Measurements from ENCODE around the gene PLXNB1.
A peak's percentile ranks its signal among the peaks of the same experiment; 100 is the strongest.
"Not testable (repeated sequence)": the region's sequence is repeated elsewhere in the genome, so short reads cannot be mapped to it uniquely, and the experiment has no call there.

Gene PLXNB1

DNA sequence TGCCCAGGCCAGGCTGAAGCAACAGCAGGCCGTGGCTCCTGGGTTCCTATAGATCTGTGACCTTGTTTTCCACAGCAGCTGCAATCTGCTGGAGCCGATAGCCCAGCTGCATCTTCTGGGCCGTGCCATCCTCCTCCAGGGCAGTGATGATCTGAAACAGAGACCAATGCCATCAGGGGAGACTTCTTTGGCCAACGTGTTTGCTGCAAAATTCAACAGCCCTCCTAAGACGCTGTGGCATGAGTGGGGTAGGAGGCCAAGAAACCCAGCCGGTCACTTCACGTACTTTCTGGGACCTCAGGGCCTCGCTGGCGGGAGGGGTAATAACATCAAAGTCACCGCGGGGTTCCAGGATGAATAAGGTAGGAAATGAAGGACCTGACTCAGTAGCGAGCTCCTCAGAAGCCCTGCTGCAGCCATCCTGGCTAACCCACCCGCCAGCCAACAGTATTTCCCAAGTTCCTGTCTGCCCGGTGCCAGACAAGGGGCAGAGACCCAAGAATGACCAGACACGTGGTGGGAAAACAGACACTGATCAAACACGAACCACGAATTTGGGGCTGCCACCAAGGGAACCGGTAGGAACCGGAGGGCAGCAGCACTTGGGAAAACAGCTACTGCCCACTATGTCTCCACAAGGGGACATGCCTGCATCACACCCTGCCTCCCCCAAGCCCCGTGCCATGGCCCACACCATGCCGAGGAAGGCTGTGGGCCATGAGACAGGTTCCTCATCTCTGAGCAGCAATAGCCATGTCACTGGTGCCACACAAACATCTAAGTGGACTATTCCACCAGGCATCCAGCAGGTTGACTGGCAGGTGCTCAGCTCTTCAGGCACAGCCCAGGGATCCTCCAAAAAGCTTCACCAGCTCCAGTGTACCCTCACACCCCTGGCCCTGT is 25.2 kb downstream of the PLXNB1 start:
- no peak for DNase-seq

DNA sequence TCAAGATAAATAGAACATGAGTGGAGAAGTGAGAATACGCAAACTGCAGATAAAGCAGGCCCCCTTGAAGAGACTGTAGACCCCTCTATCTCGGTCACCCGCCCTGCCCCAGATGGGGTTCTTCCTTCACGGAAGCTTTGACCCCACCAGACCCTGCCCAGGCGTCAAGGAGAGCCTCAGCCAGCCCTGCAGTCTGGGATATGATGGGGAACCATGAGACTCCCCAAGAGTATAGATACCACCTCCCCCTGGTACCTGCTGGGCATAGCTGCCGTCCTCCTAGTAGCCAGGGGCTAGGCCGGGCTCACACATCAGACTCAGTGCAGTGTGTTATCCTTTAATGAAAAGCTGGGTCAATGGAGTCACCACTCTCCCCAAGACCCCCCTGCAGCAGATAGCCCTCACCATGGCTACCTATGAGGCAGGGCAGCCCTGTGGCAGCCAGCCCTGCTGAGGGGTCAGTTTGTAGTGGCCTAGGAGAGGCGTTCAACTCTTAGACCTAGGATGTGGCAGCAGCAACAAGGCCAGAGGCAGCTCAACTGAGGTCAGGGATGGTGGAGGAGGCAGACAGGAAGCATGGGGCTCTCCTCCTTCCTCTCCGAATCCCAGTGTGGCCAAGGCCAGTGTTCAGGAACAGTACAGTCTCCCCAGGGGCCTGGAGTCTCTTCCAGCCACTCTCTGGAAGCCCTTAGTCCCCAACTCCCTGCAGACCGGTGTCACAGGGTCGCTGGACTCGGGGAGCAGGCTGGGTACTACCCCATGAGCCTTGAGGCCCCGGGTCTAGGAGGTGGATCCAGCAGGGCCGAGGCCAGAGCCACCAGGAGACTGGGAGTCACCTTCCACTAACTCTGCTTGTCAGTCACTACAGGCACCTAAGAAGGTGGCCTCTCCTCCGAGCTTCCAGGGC is 26.1 kb downstream of the PLXNB1 start:
- DNase-seq: no peak

DNA sequence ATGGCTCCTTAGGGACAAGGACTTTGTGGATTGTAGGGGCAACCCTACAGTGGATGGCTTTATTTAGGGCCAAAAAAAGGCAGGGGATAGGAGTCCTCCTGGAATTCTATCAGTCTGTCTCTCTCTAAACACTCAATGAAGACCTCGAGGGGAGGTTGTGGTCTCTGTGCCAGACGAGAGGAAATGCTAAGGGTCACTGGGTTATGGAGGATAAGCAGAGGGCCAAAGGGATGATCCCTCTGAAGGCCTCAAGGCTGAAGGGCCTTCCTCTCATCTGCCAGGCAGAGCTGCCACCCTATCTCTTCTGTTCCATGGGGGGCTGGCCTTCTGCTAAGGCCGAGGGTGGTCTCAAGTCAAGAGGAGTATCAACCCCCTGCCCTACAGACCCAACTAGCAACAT is 27.0 kb downstream of the PLXNB1 start:
- DNase-seq: no peak

DNA sequence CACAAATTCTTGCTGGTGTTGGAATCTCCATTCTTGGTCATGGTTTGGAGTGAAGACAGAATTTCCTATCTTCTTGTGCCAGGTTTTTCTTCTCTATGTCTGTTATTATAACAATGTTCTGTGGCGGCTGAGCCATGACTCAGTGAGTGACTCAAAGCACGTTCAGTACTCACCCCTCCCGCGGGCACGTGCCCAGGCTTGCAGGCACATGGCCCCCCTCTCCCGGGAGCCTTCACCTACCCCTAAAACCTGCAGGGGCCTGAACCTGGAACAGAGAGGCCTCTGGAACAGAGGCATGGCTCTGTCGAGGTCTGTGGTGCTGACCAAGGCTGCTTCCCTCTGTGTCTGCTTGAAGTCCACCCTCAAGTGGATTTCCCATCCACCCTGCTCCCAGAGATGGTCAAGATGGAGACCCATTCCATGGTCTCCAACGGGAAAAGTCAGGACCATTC is 27.6 kb downstream of the PLXNB1 start:
- peak; percentile 17 for DNase-seq

DNA sequence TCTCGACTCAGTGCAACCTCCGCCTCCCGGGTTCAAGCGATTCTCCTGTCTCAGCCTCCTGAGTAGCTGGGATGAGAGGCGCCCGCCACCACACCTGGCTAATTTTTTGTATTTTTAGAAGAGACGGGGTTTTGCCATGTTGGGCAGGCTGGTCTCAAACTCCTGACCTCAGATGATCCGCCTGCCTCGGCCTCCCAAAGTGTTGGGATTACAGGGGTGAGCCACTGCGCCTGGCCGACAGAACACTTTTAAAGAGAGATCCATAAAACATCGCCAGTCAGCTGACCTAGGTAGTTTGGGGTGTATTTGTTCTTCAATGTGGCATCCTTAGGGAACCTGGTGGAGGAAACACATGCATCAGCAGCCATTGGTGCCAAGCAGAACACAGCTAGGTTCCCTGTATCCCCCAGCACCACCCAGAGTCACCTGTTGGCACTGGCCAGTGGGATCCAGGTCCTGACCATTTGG is 28.4 kb downstream of the PLXNB1 start:
- DNase-seq: not testable (repeated sequence)

DNA sequence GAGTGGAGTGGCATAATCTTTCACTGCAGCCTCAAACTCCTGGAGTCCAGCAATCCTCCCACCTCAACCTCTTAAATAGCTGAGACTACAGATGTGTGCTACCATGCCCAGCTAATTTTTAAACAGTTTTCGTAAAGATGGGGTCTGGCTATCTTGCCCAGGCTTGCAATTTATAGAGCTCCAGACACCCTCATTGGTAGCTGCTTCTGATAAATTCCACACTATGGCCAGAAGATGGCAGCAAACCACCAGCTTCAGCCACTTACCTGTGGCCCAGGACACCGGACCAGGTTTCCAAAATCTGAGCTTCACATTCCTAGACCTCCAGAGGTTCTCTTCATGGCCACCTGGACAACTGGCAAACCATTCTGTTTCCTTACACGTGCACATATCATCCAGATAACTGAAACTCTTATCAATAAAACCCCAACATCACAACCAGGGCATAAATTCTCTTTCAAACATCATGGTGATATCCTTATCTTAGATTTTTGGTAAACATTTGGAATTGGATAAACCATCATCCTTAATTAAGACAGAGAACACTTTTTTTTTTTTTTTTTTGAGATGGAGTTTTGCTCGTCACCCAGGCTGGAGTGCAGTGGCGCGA is 29.0 kb downstream of the PLXNB1 start:
- peak; percentile 75 for DNase-seq

DNA sequence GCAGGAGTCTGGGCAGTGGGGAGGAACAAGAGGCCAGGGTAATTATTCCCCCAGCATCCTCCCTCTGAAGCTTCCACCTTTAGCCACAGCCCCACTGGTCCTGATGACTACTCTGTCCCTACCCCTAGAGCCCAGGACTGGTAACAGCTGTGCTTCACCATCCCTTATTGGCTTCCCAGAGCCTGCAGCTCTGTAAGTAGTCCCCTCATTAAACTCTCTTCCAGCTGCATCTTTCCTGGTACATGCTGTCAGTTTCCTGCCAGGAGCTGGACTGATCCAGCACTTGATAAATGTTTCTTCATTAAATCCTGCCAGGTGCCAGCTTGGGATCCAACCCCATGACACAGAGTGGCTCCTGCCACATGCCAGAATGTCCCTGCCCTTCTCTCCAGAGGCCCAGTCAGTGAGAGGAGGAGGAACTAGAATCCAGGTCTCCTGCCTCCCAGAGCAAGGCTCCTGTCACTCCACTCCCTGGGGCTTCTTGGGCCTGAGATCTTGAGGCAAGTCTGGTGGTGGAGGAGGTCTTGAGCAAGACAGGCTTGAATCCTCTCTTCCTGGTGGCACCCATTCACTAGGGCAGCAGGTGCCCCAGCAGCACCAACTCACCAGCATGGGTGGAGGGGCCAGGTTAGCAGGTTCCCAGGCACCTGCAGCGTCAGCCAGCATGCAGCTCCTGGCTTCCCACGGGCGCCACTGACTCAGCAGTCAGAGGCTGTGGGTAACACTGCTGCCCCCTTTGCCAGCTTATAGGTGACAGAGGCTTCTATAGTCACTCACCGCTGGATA is 30.3 kb downstream of the PLXNB1 start:
- DNase-seq: no peak

DNA sequence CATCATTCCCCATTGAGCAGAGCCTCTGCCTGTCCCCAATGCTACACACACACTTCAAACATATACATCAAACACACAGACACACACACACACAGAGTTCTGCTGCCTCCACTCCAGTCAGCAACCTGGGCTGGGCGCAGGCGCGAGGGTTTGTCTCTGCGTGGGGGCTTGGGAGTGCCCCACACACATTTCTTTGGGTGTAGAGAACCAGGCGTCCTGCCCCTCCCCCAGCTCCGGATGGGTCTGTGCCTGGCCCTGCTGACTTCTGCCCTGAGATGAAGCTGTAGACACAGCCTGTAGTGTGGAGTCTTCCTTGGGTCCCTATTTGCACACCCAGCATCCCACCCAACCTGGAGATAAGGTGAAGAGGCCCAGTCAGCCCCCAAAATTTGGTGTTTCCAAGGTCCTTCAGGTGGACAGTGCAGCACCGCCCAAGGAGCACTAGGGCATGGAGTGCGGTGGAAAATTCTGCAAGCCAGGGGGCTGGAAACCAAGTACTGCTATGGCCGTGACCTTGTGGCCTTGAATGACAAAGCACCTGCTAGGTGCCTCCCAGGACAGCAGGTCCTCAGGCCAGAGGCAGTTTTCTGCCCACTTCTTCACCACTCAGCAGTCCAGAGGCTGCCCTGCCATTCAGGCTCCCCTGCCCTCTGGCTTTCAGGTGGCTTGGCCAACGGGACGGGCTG is 31.0 kb downstream of the PLXNB1 start:
- no peak for DNase-seq

DNA sequence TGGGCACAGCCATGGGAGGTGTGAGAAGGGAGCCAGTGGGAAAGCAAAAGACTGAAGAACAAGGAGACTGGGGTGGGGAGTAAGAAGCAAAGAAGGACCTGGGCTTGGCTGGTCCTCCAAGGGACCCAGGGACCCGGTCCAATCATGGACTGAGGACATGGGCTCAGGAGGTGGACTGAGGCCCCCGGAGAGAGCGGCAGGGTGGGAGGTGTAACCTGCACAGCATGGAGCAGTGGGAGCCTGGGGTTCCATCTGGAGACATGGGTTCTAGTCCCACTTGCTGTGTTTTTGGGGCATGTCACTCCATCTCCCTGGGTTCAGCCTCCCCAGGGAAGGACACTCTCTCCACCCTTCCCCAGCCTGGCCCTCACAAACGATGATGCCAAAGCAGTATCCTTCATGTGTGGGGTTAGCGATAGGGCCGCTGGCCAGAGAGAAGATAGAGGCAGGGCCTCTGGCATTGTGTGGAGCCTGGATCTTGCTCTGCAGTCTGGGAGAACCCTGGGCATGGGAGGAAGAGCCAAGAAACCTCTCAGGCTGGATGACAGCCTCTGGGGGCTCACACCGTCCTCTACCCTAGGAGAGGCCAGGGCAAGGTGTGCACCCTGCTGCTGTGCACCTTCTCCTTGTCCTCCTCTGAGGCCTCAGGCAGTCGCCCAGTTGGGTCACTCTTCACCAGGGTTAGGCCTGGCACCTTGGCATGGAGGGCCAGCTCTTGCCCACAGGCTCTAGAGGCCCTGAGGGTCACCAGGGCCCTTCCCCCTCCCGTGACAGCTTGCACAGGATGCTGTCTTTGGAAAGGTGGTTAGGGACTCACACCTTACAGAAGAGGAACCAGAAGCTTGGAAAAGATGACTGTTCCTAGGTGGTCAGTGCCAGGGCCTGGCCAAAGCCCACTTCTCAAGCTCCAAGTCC is 31.9 kb downstream of the PLXNB1 start:
- no peak for DNase-seq

DNA sequence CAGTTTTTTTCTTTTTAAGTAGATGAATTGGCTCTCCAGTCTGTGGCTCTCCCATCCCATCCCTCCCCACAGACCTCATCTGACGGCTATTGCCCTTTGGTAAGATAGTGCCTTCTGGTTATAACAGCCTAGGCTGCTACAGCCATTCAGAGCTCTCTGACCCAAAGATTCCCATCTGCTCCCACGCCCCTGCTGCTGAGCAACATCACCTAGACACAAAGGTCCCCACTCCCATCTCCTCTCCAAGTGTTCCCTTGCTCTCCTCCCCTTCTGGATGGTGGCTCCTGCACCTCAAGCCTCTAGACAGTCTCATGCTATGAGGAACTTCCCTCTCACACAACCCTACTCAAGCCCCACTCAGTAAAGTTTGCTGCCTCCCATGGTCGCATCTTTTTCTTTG is 34.2 kb downstream of the PLXNB1 start:
- DNase-seq: no peak

DNA sequence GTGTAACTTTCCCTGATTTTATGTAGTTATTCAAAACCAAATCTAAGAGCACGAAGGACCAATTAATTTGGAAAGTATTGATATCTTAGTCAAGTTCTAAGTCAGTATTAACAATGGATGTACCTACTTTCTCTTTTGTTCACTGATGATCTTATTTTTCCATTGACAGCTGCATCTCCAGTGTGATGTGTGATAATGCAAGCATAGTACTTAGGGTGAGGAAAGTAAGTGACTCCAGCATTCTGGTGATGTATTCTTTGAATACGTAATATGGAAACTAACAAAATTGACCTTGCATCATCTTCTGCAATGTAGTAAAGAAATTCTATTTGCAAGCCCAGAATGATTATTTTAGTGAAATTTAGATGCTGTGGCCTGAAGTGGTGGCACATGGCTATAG is 35.5 kb downstream of the PLXNB1 start:
- no peak for DNase-seq

DNA sequence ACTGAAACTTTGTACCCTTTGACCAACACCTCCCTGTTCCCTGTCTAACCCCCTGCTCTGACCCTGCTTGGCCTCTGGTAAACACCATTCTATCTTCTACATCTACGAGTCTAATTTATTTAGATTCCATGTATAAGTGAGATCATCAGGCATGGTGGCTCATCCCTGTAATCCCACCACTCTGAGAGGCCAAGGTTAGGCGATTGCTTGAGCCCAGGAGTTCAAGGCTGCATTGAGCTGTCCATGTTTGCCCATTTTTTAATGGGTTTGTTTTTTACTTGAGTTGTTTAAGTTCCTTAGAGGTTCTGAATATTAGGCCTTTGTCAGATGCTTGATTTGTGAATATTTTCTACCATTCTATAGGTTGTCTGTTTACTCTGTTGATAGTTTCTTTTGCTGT is 40.9 kb downstream of the PLXNB1 start:
- DNase-seq: no peak

DNA sequence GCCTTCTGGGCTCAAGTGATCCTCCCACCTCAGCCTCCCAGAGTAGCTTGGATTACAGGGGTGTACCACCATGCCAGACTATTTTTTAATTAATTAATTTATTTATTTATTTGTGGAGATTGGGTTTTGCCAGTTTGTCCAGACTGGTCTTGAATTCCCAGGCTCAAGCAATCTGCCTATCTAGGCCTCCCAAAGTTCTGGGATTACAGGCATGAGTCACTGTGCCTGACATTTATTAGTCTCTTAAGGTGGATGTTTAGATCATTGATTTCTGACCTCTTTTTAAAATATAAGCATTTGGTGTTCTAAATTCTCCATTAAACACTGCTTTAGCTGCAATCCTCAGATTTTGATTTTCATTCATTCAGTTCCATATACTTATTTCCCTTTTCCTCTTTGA is 42.3 kb downstream of the PLXNB1 start:
- DNase-seq: no peak

DNA sequence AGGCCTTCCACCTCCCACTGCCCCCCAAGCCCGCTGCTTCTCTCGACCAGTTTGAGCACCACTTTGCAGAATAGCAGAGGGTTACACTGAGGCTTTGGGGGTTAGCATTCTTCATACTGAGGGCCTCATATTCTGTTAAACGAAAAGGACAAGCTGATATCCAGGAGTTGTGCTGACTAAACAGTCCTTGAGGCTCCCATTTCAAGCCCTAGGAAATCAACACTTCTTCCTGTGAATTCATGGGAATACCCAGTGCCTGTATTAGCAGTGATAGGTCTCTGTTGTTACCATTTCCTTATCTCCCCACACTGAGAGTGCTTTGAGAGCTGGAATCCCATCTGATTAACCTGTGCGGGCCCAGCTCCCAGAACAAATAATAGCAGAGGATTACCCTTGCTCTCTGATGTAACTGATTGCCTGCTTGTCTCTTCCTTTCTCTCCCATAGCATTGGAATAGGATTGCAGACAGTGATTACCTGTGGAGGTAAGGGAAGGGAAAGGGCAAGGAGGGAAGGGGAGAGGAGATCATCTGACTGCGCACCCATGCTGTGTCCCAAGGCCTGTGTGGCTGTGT is 56.9 kb downstream of the PLXNB1 start:
- DNase-seq: no peak

DNA sequence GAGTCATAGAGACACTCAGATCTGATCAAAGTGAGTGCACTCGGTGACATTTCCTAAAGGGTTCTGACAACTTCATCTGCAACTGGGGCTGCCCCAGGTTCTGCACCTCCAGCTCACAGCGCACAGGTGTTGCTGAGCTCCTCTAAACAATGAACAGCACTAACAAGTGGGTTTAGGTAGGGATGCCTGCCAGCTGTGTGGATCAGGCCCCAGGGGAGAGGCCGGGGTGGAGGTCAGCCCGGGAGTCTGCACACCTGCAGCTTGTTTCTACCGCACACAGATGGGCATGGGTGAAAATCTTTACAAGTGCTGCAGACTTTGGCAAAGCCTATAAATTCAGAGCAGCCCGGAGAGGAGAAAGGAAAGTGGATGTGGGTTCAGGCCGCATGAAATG is 57.5 kb downstream of the PLXNB1 start:
- DNase-seq: no peak

DNA sequence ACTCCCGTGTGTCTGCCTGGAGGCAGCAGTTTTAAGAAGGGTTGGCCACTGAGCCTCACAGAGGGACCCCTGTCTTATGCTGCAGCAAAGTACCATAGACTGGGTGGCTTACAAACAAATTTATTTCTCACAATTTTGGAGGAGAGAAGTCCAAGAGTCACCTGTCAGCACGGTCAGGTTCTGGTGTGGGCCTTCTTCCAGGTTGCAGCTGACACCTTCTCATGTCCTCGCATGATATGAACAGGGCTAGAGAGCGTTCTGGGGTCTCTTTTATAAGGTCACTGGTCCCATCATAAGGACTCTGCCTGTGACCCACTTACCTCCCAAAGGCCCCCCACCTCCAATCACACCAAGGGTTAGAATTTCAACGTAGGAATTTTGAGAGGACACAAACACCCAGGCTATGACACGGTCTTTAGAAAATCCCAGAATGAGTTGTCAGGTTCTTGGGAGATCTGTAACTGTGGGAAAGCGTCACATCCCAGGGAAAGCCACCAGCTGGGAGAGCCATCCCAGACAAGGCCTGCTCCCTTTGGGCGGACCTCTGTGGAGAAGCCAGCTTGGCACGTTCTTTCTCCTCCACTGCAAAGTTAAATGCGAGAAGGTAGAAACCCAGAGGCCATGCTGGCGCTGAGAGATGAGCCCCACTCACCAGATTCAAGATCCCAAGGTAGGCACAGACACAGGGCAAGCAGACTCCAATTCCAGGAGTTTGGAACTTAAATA is 58.1 kb downstream of the PLXNB1 start, which contains the start of gene FBXW12:
TSS of gene FBXW12 (plus strand) at position 569 of the 726 bp plus-strand sequence. CDS start 549 bp downstream, outside the sequence.
- no peak for DNase-seq

DNA sequence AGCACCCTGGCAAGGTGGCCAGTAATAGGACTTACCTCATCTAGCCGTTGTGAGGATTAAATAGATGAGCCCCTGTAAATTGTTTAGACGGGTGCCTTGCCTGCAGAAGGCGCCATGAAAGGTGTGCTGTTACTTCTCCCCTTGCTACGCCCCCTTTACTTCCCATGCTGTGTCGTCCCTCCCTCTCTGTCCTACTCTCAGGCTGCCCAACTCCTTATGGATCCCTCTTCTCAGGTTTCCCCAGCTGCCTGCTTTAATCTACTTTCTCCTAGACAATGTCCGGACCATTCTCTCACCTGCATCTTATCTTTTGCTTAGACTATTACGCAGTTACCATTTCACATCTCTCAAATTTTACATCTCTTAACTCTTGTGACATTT is 59.6 kb downstream of the PLXNB1 start:
- no peak for DNase-seq

DNA sequence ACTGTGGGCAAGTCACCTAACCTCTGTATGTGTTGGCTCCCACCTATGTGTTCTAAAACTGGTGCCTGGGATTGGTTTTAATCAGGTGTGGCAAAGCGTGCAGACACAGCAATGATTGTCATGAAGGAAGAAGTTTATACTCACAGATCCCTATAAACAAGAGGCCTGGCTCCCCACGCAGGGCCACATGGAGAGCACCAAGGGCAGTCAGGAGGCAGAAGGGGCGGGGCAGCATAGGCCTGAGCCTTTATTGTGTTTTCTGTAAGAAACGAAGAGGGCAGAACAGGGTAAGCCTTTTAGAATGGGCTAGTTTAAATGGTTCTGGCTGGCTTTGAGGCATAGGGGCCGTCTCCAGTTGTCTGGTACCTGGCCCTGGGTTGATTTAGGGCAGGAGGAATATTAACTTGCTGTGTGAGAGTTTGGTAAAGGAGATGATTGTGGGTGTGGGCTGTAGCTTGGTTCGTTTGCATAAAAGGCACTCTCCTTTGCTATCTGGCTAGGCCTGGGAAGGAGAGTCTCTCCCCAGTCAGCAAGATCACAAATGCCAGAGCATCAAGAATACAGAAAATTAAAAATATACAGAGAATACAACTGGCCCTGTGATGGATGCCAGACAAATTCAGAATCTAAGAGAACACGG is 60.1 kb downstream of the PLXNB1 start:
- no peak for DNase-seq

DNA sequence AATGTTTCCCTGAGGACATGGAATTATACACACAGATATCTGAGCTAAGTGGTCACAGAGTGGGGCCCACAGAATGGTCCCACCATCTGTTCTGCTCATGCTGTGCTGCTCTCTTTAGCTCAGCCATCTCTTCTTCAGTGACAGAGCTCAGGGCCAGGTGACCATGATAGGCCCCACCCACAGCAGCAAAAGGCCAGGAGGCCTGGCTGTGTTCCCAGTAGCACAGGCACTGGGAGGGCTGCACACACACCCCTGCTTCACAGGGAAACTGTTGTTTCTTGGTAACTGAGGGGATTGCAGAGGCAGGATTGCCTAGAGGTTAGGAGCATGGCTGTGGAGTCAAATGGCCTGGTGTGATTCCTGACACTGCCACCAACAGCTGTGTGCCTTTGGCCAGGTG is 62.7 kb downstream of the PLXNB1 start:
- DNase-seq: peak; percentile 51

All from hematopoietic multipotent progenitor cell treated with erythropoietin and hydrocortisone succinate and interleukin-3 and kit ligand, for 8 days (in vitro differentiated cells).